Esophagus muscularis mucosa (tissue), 4 donors: ENCODE measurements around the gene GEMIN8. TPM values are rescaled to one million over a fixed set of nuclear protein-coding genes. Genes with fewer than 3 reads are reported as not detected.

ENCODE experiments used
- DNase-seq: peaks from one replicate; pipeline ENCODE4 v3.0.0-alpha.2; 2017; ENCODE audit errors: extremely low spot score
- H3K27ac ChIP-seq, 4 donors: fragments of 200-600 bp; sonication (generic); replicated peaks in 1 of 4; 1 replicate in 3 of 4; 2 replicates in 1 of 4; pipeline ENCODE4 v1.5.1; 2016 to 2019; ENCODE audit warnings: mild to moderate bottlenecking in 1 of 4
- H3K27me3 ChIP-seq, 4 donors: fragments of 200-600 bp; sonication (generic); one replicate each; pipeline versions ENCODE4 v1.5.1 to v1.6.0; 2016 to 2019
- H3K36me3 ChIP-seq, 4 donors: fragments of 200-600 bp; sonication (generic); one replicate each; pipeline ENCODE4 v1.5.1; 2016 to 2019
- H3K4me1 ChIP-seq, 4 donors: fragments of 200-600 bp; sonication (generic); one replicate each; pipeline ENCODE4 v1.5.1; 2016 to 2019
- H3K4me3 ChIP-seq, 4 donors: fragments of 200-600 bp; sonication (generic); 1 replicate in 2 of 4; 2 replicates in 2 of 4; pipeline ENCODE4 v1.5.1; 2016 to 2019; ENCODE audit warnings: mild to moderate bottlenecking in 4 of 4, moderate library complexity in 1 of 4
- H3K9me3 ChIP-seq, 4 donors: fragments of 200-600 bp; sonication (generic); 1 replicate in 3 of 4; 2 replicates in 1 of 4; pipeline ENCODE4 v1.5.1; 2016 to 2019
- EP300 ChIP-seq: sonication (generic); formaldehyde crosslinking; IDR thresholded peaks from one replicate; pipeline ENCODE4 v1.6.1; 2017; ENCODE audit warnings: antibody characterized with exemption
- POLR2A ChIP-seq: fragments of 450-650 bp; IDR thresholded peaks from one replicate; pipeline ENCODE4 v1.6.1; 2017; ENCODE audit warnings: antibody characterized with exemption, moderate library complexity, mild to moderate bottlenecking, low read depth
- POLR2AphosphoS5 ChIP-seq, 2 donors: sonication (generic); formaldehyde crosslinking; IDR thresholded peaks; one replicate each; pipeline ENCODE4 v1.6.1; 2017; ENCODE audit warnings: antibody characterized with exemption in 2 of 2
- WGBS: methylation state at CpG from one replicate; pipeline ENCODE4 v1.1.5; 2018; 5-methylcytosine and 5-hydroxymethylcytosine counted together
- intact Hi-C: fragments of 100-400 bp; cut with DNase I; formaldehyde crosslinking; loops from one replicate; pipeline ENCODE4 v1.15.1; 2023
- total RNA-seq, 4 donors: library from RNA; depleted of rRNA; stranded (reverse); fragments of >200 nt; gene quantifications; one replicate each; pipeline versions ENCODE4 v1.1.0 to v1.2.1, GENCODE V29; 2016
- TF ChIP-seq, protein P1 (sequence below), 3 experiments: fragments of 200-600 bp in 2 of 3; fragments of 450-650 bp in 1 of 3; sonication (generic) in 2 of 3; IDR thresholded peaks; one replicate each; pipeline ENCODE4 v1.5.1; 2017 to 2019; ENCODE audit warnings: antibody characterized with exemption in 3 of 3, mild to moderate bottlenecking in 2 of 3, moderate library complexity in 1 of 3

Gene GEMIN8
- total RNA-seq, 4 donors from 2014 or later, result 14.4 to 31.0 (median 25.3) TPM

DNA sequence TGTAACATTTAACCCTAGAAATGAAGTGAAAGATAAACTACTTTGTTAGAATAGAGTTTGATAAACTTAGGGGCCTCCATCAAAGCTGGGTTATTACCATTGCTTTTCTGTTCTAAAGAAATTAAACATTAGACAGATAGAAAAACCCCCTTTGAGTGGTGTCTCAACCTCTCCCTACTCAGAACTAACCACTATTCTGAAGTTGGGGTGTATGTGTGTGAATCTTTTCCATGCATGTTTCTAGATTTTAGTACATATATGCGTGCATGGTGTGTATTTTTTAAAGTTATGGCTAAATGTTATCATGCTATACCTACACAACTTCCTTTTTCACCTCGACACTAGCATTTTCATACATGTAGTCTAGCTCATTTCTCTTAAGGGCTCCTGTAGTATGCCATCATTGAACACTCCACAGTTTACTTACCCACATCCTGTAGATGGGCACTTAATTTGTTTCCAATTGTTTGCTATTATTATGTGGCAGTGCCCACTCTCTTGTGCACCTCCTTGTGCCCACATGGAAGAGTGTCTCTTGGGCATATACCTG lies 25.7 kb downstream of the GEMIN8 start:
- H3K27me3 ChIP-seq, result no peaks in the 10 kb centered on the region
- WGBS, result 89% methylated on average over 2 of the region's 2 CpGs
- H3K9me3 ChIP-seq, result no peaks in the 10 kb centered on the region
- intact Hi-C loops, result no loop called here
- H3K4me1 ChIP-seq, result no peaks in the 10 kb centered on the region
- peaks cover 0 to 26% (median 25%) of the 10 kb centered on the region in 4 donors for H3K36me3 ChIP-seq
- no peak overlapping the region for H3K4me3 ChIP-seq
- DNase-seq, result no peak
- H3K27ac ChIP-seq, result no peak overlapping the region
- TF ChIP-seq, protein P1, sequence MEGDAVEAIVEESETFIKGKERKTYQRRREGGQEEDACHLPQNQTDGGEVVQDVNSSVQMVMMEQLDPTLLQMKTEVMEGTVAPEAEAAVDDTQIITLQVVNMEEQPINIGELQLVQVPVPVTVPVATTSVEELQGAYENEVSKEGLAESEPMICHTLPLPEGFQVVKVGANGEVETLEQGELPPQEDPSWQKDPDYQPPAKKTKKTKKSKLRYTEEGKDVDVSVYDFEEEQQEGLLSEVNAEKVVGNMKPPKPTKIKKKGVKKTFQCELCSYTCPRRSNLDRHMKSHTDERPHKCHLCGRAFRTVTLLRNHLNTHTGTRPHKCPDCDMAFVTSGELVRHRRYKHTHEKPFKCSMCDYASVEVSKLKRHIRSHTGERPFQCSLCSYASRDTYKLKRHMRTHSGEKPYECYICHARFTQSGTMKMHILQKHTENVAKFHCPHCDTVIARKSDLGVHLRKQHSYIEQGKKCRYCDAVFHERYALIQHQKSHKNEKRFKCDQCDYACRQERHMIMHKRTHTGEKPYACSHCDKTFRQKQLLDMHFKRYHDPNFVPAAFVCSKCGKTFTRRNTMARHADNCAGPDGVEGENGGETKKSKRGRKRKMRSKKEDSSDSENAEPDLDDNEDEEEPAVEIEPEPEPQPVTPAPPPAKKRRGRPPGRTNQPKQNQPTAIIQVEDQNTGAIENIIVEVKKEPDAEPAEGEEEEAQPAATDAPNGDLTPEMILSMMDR (IDR thresholded peaks at IDR 0.05), result no peak
- TF ChIP-seq POLR2AphosphoS5 (IDR thresholded peaks at IDR 0.05), result no peak
- TF ChIP-seq EP300, result no peak
- TF ChIP-seq POLR2A, result no peak

DNA sequence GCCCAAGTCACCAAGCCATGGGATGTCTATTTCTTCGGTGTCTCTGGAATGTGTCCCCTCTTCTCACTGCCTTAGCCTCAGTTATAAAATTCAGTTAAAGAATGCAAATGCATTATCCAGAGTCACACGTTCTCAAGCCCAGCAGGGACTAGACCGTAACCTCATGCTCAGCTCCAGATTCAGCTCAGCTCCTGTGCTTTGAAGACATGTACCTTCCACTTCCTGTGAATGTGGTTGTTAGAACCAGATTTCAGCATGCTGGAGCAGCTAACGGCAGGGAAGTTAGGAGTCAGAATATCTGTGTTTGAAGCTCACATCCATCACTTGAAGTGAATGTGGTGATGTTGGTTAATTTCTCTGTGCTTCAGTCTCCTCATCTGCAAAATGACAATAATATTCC lies 26.7 kb downstream of the GEMIN8 start:
- H3K4me1 ChIP-seq, result no peaks in the 10 kb centered on the region
- H3K4me3 ChIP-seq, result no peak overlapping the region
- 88% methylated on average over 4 of the region's 4 CpGs for WGBS

DNA sequence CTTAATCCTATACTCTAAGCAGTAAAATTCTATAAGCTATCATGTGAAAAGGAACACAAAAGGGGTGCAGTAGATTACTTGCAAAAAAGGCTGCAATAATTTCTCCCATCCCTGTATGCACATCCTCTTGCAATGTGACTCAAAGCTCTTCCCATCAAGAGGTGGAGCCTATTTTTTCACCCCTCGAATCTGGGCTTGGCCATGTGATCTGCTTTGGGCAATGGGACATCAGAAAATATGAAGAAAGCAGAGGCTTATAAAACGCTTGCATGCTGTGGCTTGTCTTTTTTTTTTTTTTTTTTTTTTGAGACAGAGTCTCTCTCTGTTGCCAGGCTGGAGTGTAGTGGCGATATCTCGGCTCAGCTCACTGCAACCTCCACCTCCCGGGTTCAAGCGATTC lies 33.0 kb downstream of the GEMIN8 start:
- 90% methylated on average over 6 of the region's 6 CpGs for WGBS

More for the DNA sequence above, 26.7 kb downstream of the GEMIN8 start:
- H3K27me3 ChIP-seq, result no peaks in the 10 kb centered on the region
- intact Hi-C loops, result no loop called here
- H3K9me3 ChIP-seq, result no peaks in the 10 kb centered on the region
- no peak for DNase-seq
- H3K36me3 ChIP-seq, result peaks cover 0 to 17% (median 17%) of the 10 kb centered on the region in 4 donors
- no peak overlapping the region for H3K27ac ChIP-seq
- TF ChIP-seq EP300 (no peak), POLR2AphosphoS5 (IDR thresholded peaks at IDR 0.05) (no peak), POLR2A (no peak)
- TF ChIP-seq, protein P1 (IDR thresholded peaks at IDR 0.05), result no peak

DNA sequence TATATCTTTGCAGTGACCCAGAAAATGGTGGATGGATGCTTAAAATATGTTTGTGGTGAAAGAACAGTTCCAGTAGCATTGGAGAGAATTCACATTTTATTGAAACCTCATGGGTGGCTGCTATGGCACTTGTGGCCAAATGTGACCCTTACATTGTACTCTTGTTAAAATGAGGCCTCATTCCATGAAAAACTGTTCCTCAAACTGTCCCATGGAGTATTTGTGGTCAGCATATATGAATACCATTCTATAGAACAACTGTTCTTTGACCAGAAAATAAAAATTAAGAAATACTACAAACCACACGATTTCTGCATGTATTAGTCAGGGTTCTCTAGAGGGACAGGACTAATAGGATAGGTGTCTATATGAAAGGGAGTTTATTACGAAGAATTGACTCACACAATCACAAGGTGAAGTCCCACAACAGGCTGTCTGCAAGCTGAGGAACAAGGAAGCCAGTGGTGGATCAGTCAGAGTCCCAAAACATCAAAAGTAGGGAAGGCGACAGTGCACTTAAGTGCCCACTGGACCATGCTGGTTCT lies 35.1 kb downstream of the GEMIN8 start:
- H3K27ac ChIP-seq, result no peak overlapping the region
- H3K9me3 ChIP-seq, result no peaks in the 10 kb centered on the region
- TF ChIP-seq, protein P1 (IDR thresholded peaks at IDR 0.05), result no peak
- no peak for TF ChIP-seq POLR2AphosphoS5 (IDR thresholded peaks at IDR 0.05)
- TF ChIP-seq POLR2A, result no peak
- no peak for TF ChIP-seq EP300
- no peak overlapping the region for H3K4me3 ChIP-seq
- 77% methylated on average over 3 of the region's 3 CpGs for WGBS
- H3K4me1 ChIP-seq, result no peaks in the 10 kb centered on the region
- intact Hi-C loops, result no loop called here
- no peaks in the 10 kb centered on the region for H3K36me3 ChIP-seq
- H3K27me3 ChIP-seq, result no peaks in the 10 kb centered on the region
- DNase-seq, result no peak

More for the DNA sequence above, 33.0 kb downstream of the GEMIN8 start:
- intact Hi-C loops, result no loop called here
- H3K4me3 ChIP-seq, result no peak overlapping the region
- no peaks in the 10 kb centered on the region for H3K4me1 ChIP-seq
- H3K27ac ChIP-seq, result no peak overlapping the region
- DNase-seq, result no peak
- TF ChIP-seq, protein P1 (IDR thresholded peaks at IDR 0.05), result no peak
- TF ChIP-seq POLR2AphosphoS5 (IDR thresholded peaks at IDR 0.05) (no peak), EP300 (no peak), POLR2A (no peak)
- H3K9me3 ChIP-seq, result no peaks in the 10 kb centered on the region
- no peaks in the 10 kb centered on the region for H3K36me3 ChIP-seq
- H3K27me3 ChIP-seq, result no peaks in the 10 kb centered on the region

DNA sequence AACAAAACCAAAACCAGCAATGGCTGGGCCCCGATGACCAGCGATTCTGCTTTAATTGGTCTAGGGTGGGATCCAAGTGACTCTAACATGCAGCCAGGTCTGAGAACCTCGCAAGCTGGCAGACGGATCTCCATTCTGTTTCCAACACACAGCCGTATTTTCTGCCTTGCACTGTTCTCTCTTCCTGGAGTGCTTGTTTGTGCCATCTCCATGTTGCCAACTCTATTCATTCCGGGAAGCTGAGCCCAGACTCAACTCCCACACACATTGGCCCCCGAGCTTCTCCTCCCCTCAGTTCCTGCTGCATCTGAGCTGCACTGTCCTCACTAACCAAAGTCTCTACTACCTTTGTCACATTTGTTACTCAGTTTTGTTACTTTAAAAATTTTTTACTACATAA lies 35.6 kb downstream of the GEMIN8 start:
- no peak for TF ChIP-seq POLR2A
- no peak for TF ChIP-seq POLR2AphosphoS5 (IDR thresholded peaks at IDR 0.05)
- TF ChIP-seq EP300, result no peak
- Histone ChIP-seq H3K27ac (no peak overlapping the region), H3K9me3 (no peaks in the 10 kb centered on the region), H3K27me3 (no peaks in the 10 kb centered on the region), H3K36me3 (no peaks in the 10 kb centered on the region), H3K4me3 (no peak overlapping the region), H3K4me1 (no peaks in the 10 kb centered on the region)
- WGBS, result 82% methylated on average over 7 of the region's 7 CpGs
- intact Hi-C loops, result no loop called here
- no peak for DNase-seq
